Smooth muscle cell (in vitro differentiated cells): Measurements from ENCODE around the gene EMP3. TPM values are rescaled to one million over a fixed set of nuclear protein-coding genes. Genes with fewer than 3 reads are reported as not detected.
A peak's percentile ranks its signal among the peaks of the same experiment; 100 is the strongest.

Source experiments
- DNase-seq: peaks from one replicate; lab custom pipeline; 2025; ENCODE audit not compliant: unreplicated experiment; lab: John Stamatoyannopoulos, UW
- H2AFZ ChIP-seq: fragments of 200-600 bp; sonication (generic); 2 replicates; pipeline ENCODE4 v1.6.0; 2016; ENCODE audit warnings: antibody characterized with exemption, low read depth, mild to moderate bottlenecking
- H3F3A ChIP-seq: fragments of 200-600 bp; sonication (generic); 2 replicates; pipeline ENCODE4 v1.6.0; 2017; ENCODE audit warnings: antibody characterized with exemption, low read depth
- H3K27ac ChIP-seq: fragments of 200-600 bp; sonication (generic); 2 replicates; pipeline ENCODE4 v1.5.1; 2016; ENCODE audit warnings: low read depth, mild to moderate bottlenecking
- H3K27me3 ChIP-seq: fragments of 200-600 bp; sonication (generic); 2 replicates; pipeline ENCODE4 v1.6.1; 2016; ENCODE audit warnings: low read depth, mild to moderate bottlenecking
- H3K36me3 ChIP-seq: fragments of 200-600 bp; sonication (generic); 2 replicates; pipeline ENCODE4 v1.5.1; 2016; ENCODE audit warnings: low read depth
- H3K4me1 ChIP-seq: fragments of 200-600 bp; sonication (generic); 2 replicates; pipeline ENCODE4 v1.5.1; 2016; ENCODE audit warnings: low read depth
- H3K4me2 ChIP-seq: fragments of 200-600 bp; sonication (generic); 2 replicates; pipeline ENCODE4 v1.6.0; 2016; ENCODE audit warnings: mild to moderate bottlenecking
- H3K4me3 ChIP-seq: fragments of 200-600 bp; sonication (generic); 2 replicates; pipeline ENCODE4 v1.5.1; 2016; ENCODE audit warnings: mild to moderate bottlenecking
- H3K79me2 ChIP-seq: fragments of 200-600 bp; sonication (generic); 2 replicates; pipeline ENCODE4 v1.6.0; 2016; ENCODE audit warnings: low read depth, mild to moderate bottlenecking
- H3K9ac ChIP-seq: fragments of 200-600 bp; sonication (generic); 2 replicates; pipeline ENCODE4 v1.6.0; 2016; ENCODE audit warnings: low read depth
- H3K9me3 ChIP-seq: fragments of 200-600 bp; sonication (generic); replicated peaks from 2 replicates; pipeline ENCODE4 v1.5.1; 2016; ENCODE audit warnings: low read depth
- H4K20me1 ChIP-seq: fragments of 200-600 bp; sonication (generic); 2 replicates; pipeline ENCODE4 v1.6.0; 2016; ENCODE audit warnings: low read depth
- WGBS: methylation state at CpG from one replicate; pipeline ENCODE4 v1.1.7; 2016; ENCODE audit warnings: low lambda C conversion rate; 5-methylcytosine and 5-hydroxymethylcytosine counted together
- polyA plus RNA-seq: library from polyadenylated mRNA; unstranded; fragments of >200 nt; fragmentation: Nextera tagmentation; extraction: Ambion mirVana; gene quantifications from 2 replicates; pipeline ENCODE4 v1.2.1, GENCODE V29; 2016
- total RNA-seq: library from RNA; depleted of rRNA; stranded (reverse); fragments of >200 nt; gene quantifications from 2 replicates; pipeline ENCODE4 v1.2.3, GENCODE V29; 2014
- TF ChIP-seq, protein P1 (sequence below): fragments of 200-600 bp; sonication (generic); IDR thresholded peaks from 2 replicates; pipeline ENCODE4 v1.5.1; 2017; ENCODE audit warnings: borderline replicate concordance, mild to moderate bottlenecking, antibody characterized with exemption; ENCODE audit not compliant: insufficient read depth, poor library complexity, severe bottlenecking

Gene EMP3
- total and polyA plus RNA-seq, 2 experiments from 2014 or later, result 95.2 to 458 TPM

DNA sequence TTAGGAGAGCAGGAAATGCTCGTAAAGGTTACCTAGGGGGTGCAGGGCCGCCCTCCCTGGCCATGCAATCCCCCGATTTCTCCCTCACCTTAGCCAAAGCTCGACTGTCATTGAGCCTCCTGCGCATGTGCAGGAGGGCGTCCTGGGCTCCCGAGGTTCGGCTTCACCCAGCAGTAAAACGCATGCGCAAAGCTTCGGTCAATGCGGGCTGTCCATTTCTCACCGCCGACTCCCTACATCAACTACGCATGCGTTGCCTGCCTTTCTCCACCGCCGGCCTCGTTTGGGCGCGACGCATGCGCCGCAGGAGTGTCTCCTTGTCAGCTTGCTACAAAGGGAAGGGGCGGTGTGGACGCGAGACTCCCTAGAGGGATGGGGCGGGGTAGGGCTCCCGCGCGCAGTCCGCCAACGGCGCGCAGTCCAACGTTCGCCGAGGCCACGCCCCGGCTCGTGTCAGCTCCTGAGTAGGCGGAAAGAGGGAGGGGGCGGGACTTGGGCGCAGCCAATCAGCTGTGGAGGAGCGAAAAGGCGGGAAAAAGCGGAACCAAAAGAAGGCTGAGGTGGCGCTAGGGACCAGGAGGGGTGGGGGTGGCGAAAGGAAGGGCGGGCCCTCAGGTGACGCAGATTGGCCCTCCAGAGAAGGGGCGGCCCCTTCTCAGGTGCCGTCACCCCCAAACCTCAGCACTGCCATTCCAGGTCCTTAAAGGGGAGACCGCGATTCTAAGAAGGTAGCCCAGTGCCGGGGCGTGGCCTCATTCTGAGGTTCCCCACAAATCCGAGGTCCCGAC is 38.7 kb downstream of the EMP3 start, which contains the start of the genes SYNGR4 and TMEM143:
Gene SYNGR4 (plus strand): TSS at position 558 of the 788 bp plus-strand sequence. CDS start 1,476 bp downstream, outside the sequence.
Gene TMEM143 (minus strand): TSS at position 131 of the 788 bp plus-strand sequence. CDS start 20 bp downstream, at position 111.
- Histone ChIP-seq H3K4me2 (peak within 1 kb of the TSS; percentile 91), H4K20me1 (no peaks in the 10 kb centered on the region), H3K4me3 (peak within 1 kb of the TSS; percentile 54), H3K9ac (peak within 1 kb of the TSS; percentile 41), H3K4me1 (no peaks in the 10 kb centered on the region), H3K27me3 (no peaks in the 10 kb centered on the region), H3K36me3 (no peaks in the 10 kb centered on the region), H3K9me3 (no peaks in the 10 kb centered on the region), H3K79me2 (no peaks in the 10 kb centered on the region), H3F3A (no peaks in the 10 kb centered on the region), H2AFZ (peak within 1 kb of the TSS; percentile 85), H3K27ac (peak within 1 kb of the TSS; percentile 42)
- DNase-seq, result peak; percentile 92
- TF ChIP-seq, protein P1, sequence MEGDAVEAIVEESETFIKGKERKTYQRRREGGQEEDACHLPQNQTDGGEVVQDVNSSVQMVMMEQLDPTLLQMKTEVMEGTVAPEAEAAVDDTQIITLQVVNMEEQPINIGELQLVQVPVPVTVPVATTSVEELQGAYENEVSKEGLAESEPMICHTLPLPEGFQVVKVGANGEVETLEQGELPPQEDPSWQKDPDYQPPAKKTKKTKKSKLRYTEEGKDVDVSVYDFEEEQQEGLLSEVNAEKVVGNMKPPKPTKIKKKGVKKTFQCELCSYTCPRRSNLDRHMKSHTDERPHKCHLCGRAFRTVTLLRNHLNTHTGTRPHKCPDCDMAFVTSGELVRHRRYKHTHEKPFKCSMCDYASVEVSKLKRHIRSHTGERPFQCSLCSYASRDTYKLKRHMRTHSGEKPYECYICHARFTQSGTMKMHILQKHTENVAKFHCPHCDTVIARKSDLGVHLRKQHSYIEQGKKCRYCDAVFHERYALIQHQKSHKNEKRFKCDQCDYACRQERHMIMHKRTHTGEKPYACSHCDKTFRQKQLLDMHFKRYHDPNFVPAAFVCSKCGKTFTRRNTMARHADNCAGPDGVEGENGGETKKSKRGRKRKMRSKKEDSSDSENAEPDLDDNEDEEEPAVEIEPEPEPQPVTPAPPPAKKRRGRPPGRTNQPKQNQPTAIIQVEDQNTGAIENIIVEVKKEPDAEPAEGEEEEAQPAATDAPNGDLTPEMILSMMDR, result no peak
- WGBS, result 6% methylated on average over 59 of the region's 59 CpGs

DNA sequence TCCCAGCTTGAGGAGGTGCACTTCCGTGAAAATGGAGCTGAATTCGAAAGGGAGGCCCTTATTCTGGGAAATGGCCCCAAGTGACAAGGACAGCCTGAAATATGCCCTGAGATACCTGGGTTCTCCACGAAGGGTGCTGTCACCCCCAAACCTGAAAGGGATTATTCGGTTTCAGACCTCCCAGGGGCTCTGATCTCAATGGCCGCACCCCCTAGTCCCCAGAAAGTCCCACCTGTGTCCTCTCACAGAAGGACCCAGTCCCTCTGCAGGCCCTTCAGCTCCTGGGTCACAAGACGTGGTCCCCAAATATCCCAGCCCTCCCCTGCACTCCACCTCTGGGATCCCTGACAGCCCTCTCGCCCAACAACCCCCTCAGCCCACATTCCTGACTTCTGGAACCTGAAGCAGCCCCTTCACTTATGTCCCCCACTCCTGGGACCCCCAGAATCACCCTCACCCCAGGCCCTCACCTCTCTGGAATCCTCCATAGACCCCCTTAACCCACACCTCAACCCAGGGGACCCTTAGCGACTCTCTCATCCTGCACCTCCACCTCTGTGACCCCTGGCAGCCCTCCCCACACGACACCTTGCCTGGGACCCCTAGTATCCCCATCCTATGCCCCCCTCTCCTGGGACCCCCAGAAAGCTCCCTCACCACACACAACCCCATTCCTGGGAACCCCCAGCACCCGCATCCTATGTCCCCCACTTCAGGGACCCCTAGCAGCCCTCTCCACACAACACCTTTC is 39.4 kb downstream of the EMP3 start:
- H3K36me3 ChIP-seq, result no peaks in the 10 kb centered on the region
- no peaks in the 10 kb centered on the region for H3K79me2 ChIP-seq
- no peak for DNase-seq
- TF ChIP-seq, protein P1, result no peak
- no peaks in the 10 kb centered on the region for H3K27me3 ChIP-seq
- 80% methylated on average over 9 of the region's 10 CpGs for WGBS
- peak overlapping the region; percentile 54 for H3K4me3 ChIP-seq
- no peak overlapping the region for H3K9ac ChIP-seq
- peak overlapping the region; percentile 62 for H2AFZ ChIP-seq
- no peaks in the 10 kb centered on the region for H3F3A ChIP-seq
- H3K4me2 ChIP-seq, result peak overlapping the region; percentile 91
- H4K20me1 ChIP-seq, result no peaks in the 10 kb centered on the region
- no peaks in the 10 kb centered on the region for H3K4me1 ChIP-seq
- H3K9me3 ChIP-seq, result no peaks in the 10 kb centered on the region
- H3K27ac ChIP-seq, result no peak overlapping the region

DNA sequence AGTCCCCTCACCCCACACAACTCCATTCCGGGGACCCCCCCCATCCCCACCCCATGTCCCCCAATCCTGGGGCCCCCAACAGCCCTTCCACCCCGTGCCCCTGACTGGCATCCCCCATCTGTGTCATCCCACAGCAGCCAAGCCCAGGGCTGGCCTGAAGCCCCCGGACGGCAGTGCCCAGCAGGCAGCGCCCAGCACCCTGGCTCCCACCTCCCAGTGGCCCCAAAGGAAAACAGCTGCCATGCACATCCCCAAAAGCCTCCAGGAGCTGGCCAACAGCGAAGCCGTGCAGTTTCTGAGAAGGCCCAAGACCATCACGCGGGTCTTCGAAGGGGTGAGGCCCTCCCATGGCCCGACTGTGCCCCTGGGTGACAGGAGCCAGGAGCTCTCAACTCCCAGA is 40.2 kb downstream of the EMP3 start:
- no peak overlapping the region for H3K9ac ChIP-seq
- 98% methylated on average over 9 of the region's 11 CpGs for WGBS
- H4K20me1 ChIP-seq, result no peaks in the 10 kb centered on the region
- no peaks in the 10 kb centered on the region for H3K27me3 ChIP-seq
- H3K27ac ChIP-seq, result no peak overlapping the region
- DNase-seq, result no peak
- H3K4me3 ChIP-seq, result no peak overlapping the region
- H3K9me3 ChIP-seq, result no peaks in the 10 kb centered on the region
- H3K79me2 ChIP-seq, result no peaks in the 10 kb centered on the region
- no peaks in the 10 kb centered on the region for H3K4me1 ChIP-seq
- H3K36me3 ChIP-seq, result no peaks in the 10 kb centered on the region
- no peak overlapping the region for H3K4me2 ChIP-seq
- TF ChIP-seq, protein P1, result no peak
- H2AFZ ChIP-seq, result no peak overlapping the region
- no peaks in the 10 kb centered on the region for H3F3A ChIP-seq
